GM12891 (cell line): Measurements from ENCODE around the gene HORMAD2.
"Not testable (repeated sequence)": the region's sequence is repeated elsewhere in the genome, so short reads cannot be mapped to it uniquely, and the experiment has no call there.

Experiments used
- DNase-seq: peaks from one replicate; pipeline ENCODE4 v3.0.0; 2011; ENCODE audit warnings: low spot score; ENCODE audit not compliant: insufficient read length
- FAIRE-seq: peaks from 2 replicates; lab custom pipeline; 2011; peaks lifted over from hg19 to GRCh38; lab: Jason Lieb, UNC
- PAX5 ChIP-seq: IDR thresholded peaks from 2 replicates; pipeline ENCODE4 v1.6.1; 2011; ENCODE audit warnings: low read length, moderate library complexity, mild to moderate bottlenecking; ENCODE audit not compliant: insufficient read depth, severe bottlenecking
- POLR2A ChIP-seq: IDR thresholded peaks from 2 replicates; pipeline ENCODE4 v1.6.1; 2011; ENCODE audit warnings: low read depth, low read length, control low read depth
- POLR2AphosphoS5 ChIP-seq: IDR thresholded peaks from 2 replicates; pipeline ENCODE4 v1.6.1; 2011; ENCODE audit warnings: low read depth, low read length, control low read depth
- POU2F2 ChIP-seq: IDR thresholded peaks from 2 replicates; pipeline ENCODE4 v1.6.1; 2011; ENCODE audit warnings: low read depth, mild to moderate bottlenecking, control low read depth, low read length, moderate library complexity
- SPI1 ChIP-seq: IDR thresholded peaks from 2 replicates; pipeline ENCODE4 v1.6.1; 2011; ENCODE audit warnings: low read depth, low read length, control low read depth
- TAF1 ChIP-seq: IDR thresholded peaks from 2 replicates; pipeline ENCODE4 v1.6.1; 2011; ENCODE audit warnings: low read depth, low read length, control low read depth

Gene HORMAD2

DNA sequence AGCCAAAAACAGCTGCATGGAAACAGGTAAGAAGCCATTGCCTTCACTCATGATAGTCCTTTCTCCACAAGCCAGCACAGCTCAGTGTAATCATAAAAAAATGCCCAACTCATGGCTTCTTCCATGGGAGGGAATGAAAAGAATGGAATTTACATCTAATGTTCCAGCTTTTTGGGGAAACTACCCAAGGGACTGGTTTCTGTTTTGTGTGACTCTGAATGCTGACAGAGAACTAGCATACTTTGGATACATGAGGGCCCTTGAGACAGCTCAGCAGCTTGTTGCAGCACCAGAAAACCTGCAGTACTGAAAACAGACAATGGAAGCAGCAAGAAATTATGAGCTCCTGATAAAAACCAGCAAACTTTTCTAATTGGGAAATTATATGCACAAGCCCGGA, 24.2 kb upstream of the HORMAD2 start:
- TF ChIP-seq SPI1, result no peak
- no peak for TF ChIP-seq POLR2A
- no peak for TF ChIP-seq TAF1
- no peak for TF ChIP-seq PAX5
- no peak for TF ChIP-seq POU2F2
- no peak for TF ChIP-seq POLR2AphosphoS5
- no peak for FAIRE-seq
- DNase-seq, result no peak

DNA sequence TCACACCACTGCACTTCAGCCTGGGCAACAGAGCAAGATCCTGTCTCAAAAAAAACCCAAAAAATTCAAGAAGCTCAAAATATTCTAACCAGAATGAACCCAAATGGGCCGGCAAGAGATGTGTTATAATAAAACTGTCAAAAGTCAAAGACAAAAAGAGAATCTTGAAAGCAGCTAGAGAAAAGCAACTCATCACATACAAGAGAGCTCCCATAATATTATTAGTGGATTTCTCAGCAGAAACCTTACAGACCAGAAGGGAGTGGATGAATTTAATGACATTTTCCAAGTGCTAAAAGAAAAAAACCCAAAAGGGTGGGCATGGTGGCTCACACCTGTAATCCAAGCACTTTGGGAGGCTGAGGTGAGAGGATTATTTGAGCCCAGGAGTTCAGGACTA, 22.9 kb upstream of the HORMAD2 start:
- FAIRE-seq (no peak), DNase-seq (no peak)
- no peak for TF ChIP-seq POU2F2

DNA sequence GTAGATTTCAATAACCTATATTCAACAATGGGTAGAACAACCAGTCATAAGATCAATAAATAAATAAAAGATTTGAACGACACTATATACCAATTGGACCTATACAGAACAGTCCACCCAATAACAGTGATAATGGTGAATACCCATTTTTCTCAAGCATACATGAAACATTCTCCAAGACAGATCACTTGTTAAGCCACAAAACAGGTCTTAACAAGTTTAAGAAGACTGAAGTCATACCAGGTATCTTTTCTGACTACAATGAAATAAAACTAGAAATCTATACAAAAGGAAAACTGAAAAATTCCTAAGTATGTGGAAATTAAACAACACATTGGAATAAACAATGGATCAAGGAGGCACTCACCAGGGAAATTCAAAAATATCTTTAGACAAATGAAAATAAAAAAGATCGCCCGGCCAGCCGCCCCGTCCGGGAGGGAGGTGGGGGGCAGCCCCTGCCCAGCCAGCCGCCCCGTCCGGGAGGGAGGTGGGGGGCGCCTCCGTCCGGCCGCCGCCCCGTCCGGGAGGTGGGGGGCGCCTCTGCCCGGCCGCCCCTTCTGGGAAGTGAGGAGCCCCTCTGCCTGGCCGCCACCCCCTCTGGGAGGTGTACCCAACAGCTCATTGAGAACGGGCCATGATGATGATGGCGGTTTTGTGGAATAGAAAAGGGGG, 20.8 kb upstream of the HORMAD2 start:
- not testable (repeated sequence) for DNase-seq, FAIRE-seq

DNA sequence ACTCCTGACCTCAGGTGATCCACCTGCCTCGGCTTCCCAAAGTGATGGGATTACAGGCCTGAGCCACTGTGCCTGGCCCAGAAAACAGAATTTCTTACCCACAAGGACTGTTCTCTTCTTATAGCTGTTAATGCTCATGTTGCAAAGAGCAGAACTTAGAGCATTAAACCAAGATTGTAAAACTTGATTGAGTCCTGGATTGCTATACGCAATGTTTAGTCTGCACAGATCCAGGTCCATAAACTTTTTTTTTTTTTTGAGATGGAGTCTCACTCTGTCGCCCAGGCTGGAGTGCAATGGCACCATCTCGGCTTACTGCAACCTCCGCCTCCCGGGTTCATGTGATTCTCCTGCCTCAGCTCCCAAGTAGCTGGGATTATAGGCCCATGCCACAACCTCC, 19.2 kb upstream of the HORMAD2 start:
- not testable (repeated sequence) for FAIRE-seq, DNase-seq

DNA sequence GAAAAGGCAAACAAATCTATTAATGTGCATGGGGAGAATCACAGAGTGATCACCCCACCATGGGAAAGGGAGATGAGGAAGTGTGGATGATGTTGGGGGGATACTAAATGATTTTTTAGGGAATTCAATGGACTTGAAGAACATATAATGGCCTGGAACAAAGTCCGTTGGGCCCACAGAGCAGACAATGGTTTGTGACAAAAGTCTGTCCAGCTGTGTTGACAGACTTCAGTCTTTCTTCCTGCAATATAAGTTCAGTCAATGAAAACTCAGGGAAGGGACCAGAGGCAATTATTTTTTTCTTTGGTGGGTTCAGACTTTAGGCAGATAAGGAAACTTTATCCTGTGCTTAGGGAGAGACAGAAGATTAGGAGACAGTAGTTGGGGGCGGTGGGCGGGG, 18.0 kb upstream of the HORMAD2 start:
- no peak for TF ChIP-seq PAX5
- TF ChIP-seq POLR2A, result no peak
- no peak for TF ChIP-seq POLR2AphosphoS5
- TF ChIP-seq SPI1, result no peak
- FAIRE-seq (no peak), DNase-seq (no peak)

DNA sequence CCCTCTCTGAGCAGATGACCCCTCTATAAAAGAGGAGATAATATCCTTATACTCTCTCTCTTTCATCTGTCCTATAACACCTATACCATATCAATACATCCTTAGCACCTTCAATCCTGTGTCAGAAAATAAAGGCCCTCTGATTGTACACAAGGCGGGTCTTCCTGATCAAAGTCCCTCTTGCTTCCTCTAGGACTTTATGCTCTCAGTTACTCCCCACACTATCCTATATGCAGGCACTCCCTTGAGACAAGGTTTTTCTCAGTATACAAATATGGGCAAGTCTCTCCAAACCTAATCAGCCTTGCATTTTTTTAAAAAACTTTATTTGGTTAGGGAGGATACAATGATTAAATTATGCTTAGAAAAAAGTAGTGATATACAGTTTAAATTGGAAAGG, 17.3 kb upstream of the HORMAD2 start:
- FAIRE-seq, result no peak
- DNase-seq, result no peak
- TF ChIP-seq POU2F2, result no peak
- no peak for TF ChIP-seq POLR2A
- no peak for TF ChIP-seq TAF1
- no peak for TF ChIP-seq PAX5
- TF ChIP-seq SPI1, result no peak

DNA sequence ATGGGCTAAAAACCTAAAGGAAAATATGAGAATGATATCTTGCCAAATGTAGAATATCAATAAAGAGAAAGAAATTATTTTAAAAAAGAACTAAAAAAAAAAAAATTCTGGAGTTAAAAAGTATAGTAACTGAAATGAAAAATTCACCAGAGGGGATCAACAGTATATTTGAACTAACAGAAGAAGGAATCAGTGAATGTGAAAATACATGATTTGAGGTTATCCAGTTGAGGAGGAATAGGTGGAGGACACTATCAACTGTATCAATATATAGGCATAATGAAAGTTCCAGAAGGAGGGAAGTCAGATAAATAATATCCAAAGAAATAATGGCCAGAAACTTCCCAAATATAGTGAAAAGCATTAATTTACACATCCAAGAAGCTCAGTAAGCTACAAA, 16.1 kb upstream of the HORMAD2 start:
- no peak for DNase-seq
- no peak for FAIRE-seq
- TF ChIP-seq POU2F2 (no peak), TAF1 (no peak), PAX5 (no peak), POLR2AphosphoS5 (no peak), SPI1 (no peak), POLR2A (no peak)

DNA sequence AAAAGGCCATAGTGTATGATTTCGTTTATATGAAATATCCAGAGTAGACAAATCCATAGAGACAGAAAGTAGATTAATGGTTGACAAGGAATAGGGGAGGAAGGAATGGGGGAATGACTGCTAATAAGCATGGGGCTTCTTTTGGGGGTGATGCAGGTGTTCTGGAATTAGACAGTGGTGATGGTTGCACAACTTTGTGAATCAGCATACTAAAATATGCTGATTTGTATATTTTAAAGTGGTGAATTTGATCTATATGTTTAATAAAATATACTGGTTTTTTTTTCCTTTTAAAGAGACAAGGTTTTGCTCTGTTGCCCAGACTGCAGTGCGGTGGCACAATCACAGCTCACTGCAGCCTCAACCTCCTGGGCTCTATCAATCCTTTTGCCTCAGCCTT, 6.5 kb upstream of the HORMAD2 start:
- DNase-seq (no peak), FAIRE-seq (no peak)
- no peak for TF ChIP-seq PAX5
- TF ChIP-seq POLR2A, result no peak
- TF ChIP-seq POLR2AphosphoS5, result no peak

DNA sequence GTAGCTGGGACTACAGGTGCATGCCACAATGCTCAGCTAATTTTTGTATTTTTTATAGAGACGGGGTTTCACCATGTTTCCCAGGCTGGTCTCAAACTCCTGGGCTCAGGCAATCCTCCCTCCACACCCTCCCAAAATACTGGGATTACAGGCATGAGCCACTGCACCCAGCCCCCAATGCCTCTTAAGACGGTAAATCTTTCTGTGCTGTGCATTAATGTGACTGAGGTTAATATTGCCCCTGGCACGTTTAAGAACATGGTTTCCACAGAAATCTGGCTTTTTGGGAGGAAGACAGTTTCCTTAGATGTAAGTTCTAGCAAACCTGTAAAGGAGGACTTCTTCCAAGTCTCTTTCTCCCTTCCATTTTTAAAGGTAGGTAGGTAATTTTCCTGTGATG, 6.1 kb upstream of the HORMAD2 start:
- TF ChIP-seq POLR2AphosphoS5, result no peak
- TF ChIP-seq TAF1, result no peak
- TF ChIP-seq POLR2A, result no peak
- TF ChIP-seq PAX5, result no peak
- no peak for TF ChIP-seq POU2F2
- no peak for TF ChIP-seq SPI1
- DNase-seq (no peak), FAIRE-seq (no peak)

DNA sequence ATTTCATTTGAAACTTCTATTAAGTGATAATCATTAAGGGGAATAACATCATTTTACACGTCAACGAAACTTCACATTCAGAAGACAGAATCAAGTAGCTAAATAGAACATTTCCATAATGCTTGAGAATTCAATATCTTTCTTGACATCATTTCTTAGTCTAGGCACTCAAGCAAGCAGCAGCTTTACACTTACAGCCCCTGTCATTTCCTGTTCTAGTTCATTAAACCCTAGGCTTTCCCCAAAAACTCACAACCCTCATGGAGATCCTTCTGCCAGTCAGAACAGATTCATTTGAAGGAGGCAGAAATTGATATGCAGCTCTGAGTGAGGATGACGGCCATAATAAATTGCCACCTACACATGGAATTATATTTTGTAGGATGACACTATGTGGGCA, 5.3 kb upstream of the HORMAD2 start:
- FAIRE-seq (peak; percentile 66), DNase-seq (no peak)
- TF ChIP-seq SPI1, result no peak
- TF ChIP-seq PAX5, result no peak
- no peak for TF ChIP-seq POU2F2
- no peak for TF ChIP-seq POLR2AphosphoS5
- TF ChIP-seq TAF1, result no peak
- TF ChIP-seq POLR2A, result no peak

DNA sequence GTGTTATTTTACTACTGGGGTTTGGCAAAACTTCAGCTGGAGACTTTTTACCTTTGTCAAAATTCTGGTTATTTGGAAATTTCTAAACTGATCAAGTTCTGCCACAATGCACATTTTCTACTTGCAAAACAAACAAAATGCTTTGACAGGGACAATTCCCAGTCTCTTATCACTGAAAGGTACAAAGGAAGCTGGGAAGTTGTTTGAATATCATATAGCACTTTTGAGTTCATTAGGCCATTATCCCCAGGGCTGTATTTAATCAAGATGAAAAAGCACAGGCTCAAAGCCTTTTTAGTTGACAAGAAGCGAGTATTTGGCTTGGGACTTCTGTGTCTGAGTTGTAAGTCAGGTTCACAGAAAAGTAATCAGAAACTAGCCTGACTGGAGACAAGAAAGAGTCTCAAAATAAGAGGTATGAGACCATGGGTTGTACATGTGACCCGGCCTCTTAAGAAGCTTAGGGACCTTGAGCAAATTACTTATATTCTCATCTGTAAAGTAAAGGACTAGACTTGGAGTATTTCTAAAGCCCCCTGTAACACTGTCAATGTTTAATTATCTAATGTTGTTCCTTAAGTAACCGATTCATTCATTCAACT, 2.9 kb upstream of the HORMAD2 start:
- DNase-seq (no peak), FAIRE-seq (peak; percentile 13)
- TF ChIP-seq POU2F2 (no peak), PAX5 (no peak), POLR2A (no peak), SPI1 (no peak), POLR2AphosphoS5 (no peak), TAF1 (no peak)
